Nephron (organoid): ENCODE measurements around the gene CLEC18A.
A peak's percentile ranks its signal among the peaks of the same experiment; 100 is the strongest.

Source experiments
- H3K27ac Mint-ChIP-seq, 3 experiments: 2 replicates each; pipeline ENCODE4 v1.8.0; 2020; ENCODE audit warnings: mixed read lengths in 3 of 3, mild to moderate bottlenecking in 2 of 3, moderate library complexity in 1 of 3
- H3K27me3 Mint-ChIP-seq: 2 replicates; pipeline ENCODE4 v1.8.0; 2021; ENCODE audit warnings: low read depth, mild to moderate bottlenecking, moderate library complexity, mixed read lengths
- H3K36me3 Mint-ChIP-seq: 2 replicates; pipeline ENCODE4 v1.8.0; 2020; ENCODE audit warnings: low read depth, mixed read lengths
- H3K4me1 Mint-ChIP-seq: 2 replicates; pipeline ENCODE4 v1.8.0; 2020; ENCODE audit warnings: mixed read lengths
- H3K4me3 Mint-ChIP-seq, 3 experiments: 2 replicates each; pipeline ENCODE4 v1.8.0; 2020; ENCODE audit warnings: mild to moderate bottlenecking in 3 of 3, mixed read lengths in 3 of 3, moderate library complexity in 2 of 3
- H3K9me3 Mint-ChIP-seq: 2 replicates; pipeline ENCODE4 v1.8.0; 2020; ENCODE audit warnings: mixed read lengths
- CTCF ChIP-seq, 3 experiments: fragments of 200-600 bp; sonication (generic); IDR thresholded peaks; one replicate each; pipeline ENCODE4 v1.5.0; 2021; ENCODE audit warnings: antibody characterized with exemption in 3 of 3; ENCODE audit not compliant: unreplicated experiment in 3 of 3

CLEC18A gene

GRCh38 chr16:69927056-69927757, 23.9 kb upstream of the CLEC18A start:
- Mint-ChIP-seq H3K36me3 (peaks cover 23% of the 10 kb centered on the region), H3K27ac (peak overlapping the region; percentile 48 to 78 (median 65)), H3K4me3 (no peak overlapping the region), H3K4me1 (peaks cover 30% of the 10 kb centered on the region), H3K27me3 (no peaks in the 10 kb centered on the region), H3K9me3 (no peaks in the 10 kb centered on the region)
- no peak for TF ChIP-seq CTCF (IDR thresholded peaks at IDR 0.05; ENCODE audit: unreplicated experiment in 3 of 3)

DNA sequence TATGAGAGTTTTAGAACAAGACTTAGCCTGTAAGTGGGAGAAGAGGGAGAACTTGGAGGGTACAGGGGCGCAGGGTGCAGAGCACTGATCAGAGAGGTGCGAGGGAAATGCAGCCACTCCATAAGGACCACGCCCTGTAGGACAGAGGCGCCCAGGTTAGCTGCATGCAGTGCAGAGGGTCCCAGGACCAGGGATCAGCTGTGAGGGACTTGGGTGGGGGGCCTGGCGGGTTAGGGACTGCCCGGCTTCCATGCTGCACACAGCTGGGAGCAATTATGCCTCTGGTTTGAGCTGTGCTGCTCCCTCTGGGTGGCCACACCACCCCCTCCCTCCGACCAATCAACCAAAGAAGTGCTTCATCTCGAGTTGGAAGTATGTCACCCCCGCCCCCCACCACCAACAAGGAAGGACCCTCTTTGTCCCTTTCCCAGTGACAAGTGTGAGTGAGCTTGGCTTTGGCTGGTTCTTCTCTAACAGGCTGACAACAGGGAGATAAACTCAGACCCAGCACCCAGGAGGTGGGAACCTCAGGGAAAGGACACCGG, 22.2 kb upstream of the CLEC18A start:
- peak overlapping the region in 2 of 3 experiments; percentile 11 to 54 for H3K27ac Mint-ChIP-seq
- no peaks in the 10 kb centered on the region for H3K27me3 Mint-ChIP-seq
- H3K9me3 Mint-ChIP-seq, result no peaks in the 10 kb centered on the region
- TF ChIP-seq CTCF (IDR thresholded peaks at IDR 0.05; ENCODE audit: unreplicated experiment in 3 of 3), result no peak
- H3K4me3 Mint-ChIP-seq, result no peak overlapping the region
- H3K36me3 Mint-ChIP-seq, result peaks cover 34% of the 10 kb centered on the region
- peaks cover 24% of the 10 kb centered on the region for H3K4me1 Mint-ChIP-seq

DNA sequence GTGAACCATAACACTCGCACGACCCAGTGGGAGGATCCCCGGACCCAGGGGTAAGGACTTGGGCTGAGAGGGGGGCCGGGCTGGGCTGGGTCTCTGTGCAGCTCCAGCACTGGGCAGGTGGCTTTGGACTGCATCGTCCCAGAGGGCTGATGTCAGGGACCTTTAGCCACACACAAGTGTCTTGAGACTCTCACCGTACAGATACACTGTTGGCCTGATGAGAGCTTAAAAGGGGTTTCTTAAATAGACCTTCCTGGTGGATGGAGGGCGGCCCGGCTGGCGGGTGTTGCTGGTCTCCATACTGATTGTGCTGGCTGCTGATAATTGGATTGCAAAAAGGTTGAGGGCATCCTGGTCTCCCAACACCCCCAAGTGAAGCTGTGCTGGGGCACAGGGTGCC, 21.7 kb upstream of the CLEC18A start:
- Mint-ChIP-seq H3K4me3 (no peak overlapping the region), H3K9me3 (no peaks in the 10 kb centered on the region), H3K4me1 (peaks cover 21% of the 10 kb centered on the region), H3K27ac (no peak overlapping the region), H3K36me3 (peaks cover 37% of the 10 kb centered on the region), H3K27me3 (no peaks in the 10 kb centered on the region)
- no peak for TF ChIP-seq CTCF (IDR thresholded peaks at IDR 0.05; ENCODE audit: unreplicated experiment in 3 of 3)

- Mint-ChIP-seq H3K4me3 (no peak overlapping the region), H3K36me3 (peaks cover 37% of the 10 kb centered on the region), H3K4me1 (peaks cover 19% of the 10 kb centered on the region), H3K27ac (peak overlapping the region in 1 of 3 experiments; percentile 41), H3K27me3 (no peaks in the 10 kb centered on the region), H3K9me3 (no peaks in the 10 kb centered on the region)
- TF ChIP-seq CTCF (IDR thresholded peaks at IDR 0.05; ENCODE audit: unreplicated experiment in 3 of 3), result peak; percentile 67 to 71 (median 68)
Observed at GRCh38 chr16:69930117-69930776, 20.9 kb upstream of the CLEC18A start.

- peaks cover 40% of the 10 kb centered on the region for H3K36me3 Mint-ChIP-seq
- no peak overlapping the region for H3K27ac Mint-ChIP-seq
- no peaks in the 10 kb centered on the region for H3K9me3 Mint-ChIP-seq
- peaks cover 6% of the 10 kb centered on the region for H3K4me1 Mint-ChIP-seq
- no peaks in the 10 kb centered on the region for H3K27me3 Mint-ChIP-seq
- H3K4me3 Mint-ChIP-seq, result no peak overlapping the region
- TF ChIP-seq CTCF (IDR thresholded peaks at IDR 0.05; ENCODE audit: unreplicated experiment in 3 of 3), result no peak
Observed at GRCh38 chr16:69931631-69932030, 19.5 kb upstream of the CLEC18A start.
